RWPE1 (cell line): Measurements from ENCODE around the gene TPM2.
"Not testable (repeated sequence)": the region's sequence is repeated elsewhere in the genome, so short reads cannot be mapped to it uniquely, and the experiment has no call there.

Experiments
- CTCF ChIA-PET: fragments of 350-600 bp; sonication (Branson Sonifier 250); formaldehyde crosslinking; extraction: SDS; loops from one replicate; lab custom pipeline; 2021; lab: Yijun Ruan, JAX
- POLR2A ChIA-PET: fragments of 400-600 bp; formaldehyde crosslinking; extraction: SDS; loops from one replicate; lab custom pipeline; 2020; ENCODE audit warnings: antibody characterized with exemption; ENCODE audit not compliant: low non-redundant PET; lab: Yijun Ruan, JAX
- DNase-seq: peaks from one replicate; pipeline ENCODE4 v3.0.0; 2012; ENCODE audit warnings: low spot score
- H3K27ac ChIP-seq: fragments of 450-650 bp; 2 replicates; pipeline ENCODE4 v1.5.1; 2017
- CTCF ChIP-seq: fragments of 450-650 bp; conservative IDR thresholded peaks from 2 replicates; pipeline ENCODE4 v1.5.1; 2017; ENCODE audit warnings: low read depth, mild to moderate bottlenecking

The TPM2 gene

GRCh38 chr9:35651956-35652828 is 37.5 kb downstream of the TPM2 start:
- ChIA-PET CTCF (interaction anchor here (0.6 to 0.9 kb wide), 3 partner anchors 26 to 560 kb away, joined by 3 to 6 read pairs (median 3); no protein-coding TSS in a partner anchor), POLR2A (no interaction called here)
- no peak for TF ChIP-seq CTCF
- no peak for DNase-seq
- peak overlapping the region; percentile 62 for H3K27ac ChIP-seq

- no peak for TF ChIP-seq CTCF
- CTCF ChIA-PET, result no interaction called here
- POLR2A ChIA-PET, result no interaction called here
- H3K27ac ChIP-seq, result peak within 1 kb of the TSS; percentile 43
- DNase-seq, result no peak
Measured at GRCh38 chr9:35650341-35651158, 39.2 kb downstream of the TPM2 start, which contains the start of gene SIT1. Gene SIT1 (minus strand): TSS chr9:35650931. CDS start chr9:35650853, 78 bp downstream.

GRCh38 chr9:35649431-35650340 is 40.0 kb downstream of the TPM2 start:
- CTCF ChIA-PET, result interaction anchor here (1.0 to 1.5 kb wide), 2 partner anchors 8 to 140 kb away, joined by 3 read pairs; partner anchors contain the start of genes CCDC107 and RMRP
- peak overlapping the region; percentile 43 for H3K27ac ChIP-seq
- DNase-seq, result no peak
- TF ChIP-seq CTCF, result no peak
- POLR2A ChIA-PET, result no interaction called here

GRCh38 chr9:35646533-35647265 is 43.0 kb downstream of the TPM2 start:
- DNase-seq, result peak; percentile 96
- TF ChIP-seq CTCF, result peak; percentile 100
- ChIA-PET POLR2A (interaction anchor here (1.5 kb wide), 1 partner anchor 85 kb away, joined by 4 read pairs; no protein-coding TSS in a partner anchor), CTCF (interaction anchor here (0.6 to 2.8 kb wide), 24 partner anchors 9 to 1291 kb away, joined by 3 to 21 read pairs (median 3); partner anchors contain the start of genes ATOSB, CCDC107, CREB3 and RMRP)
- peak overlapping the region; percentile 85 for H3K27ac ChIP-seq

GRCh38 chr9:35646153-35646532 is 43.6 kb downstream of the TPM2 start:
- TF ChIP-seq CTCF, result no peak
- peak; percentile 92 for DNase-seq
- POLR2A ChIA-PET, result interaction anchor here (1.5 kb wide), 1 partner anchor 85 kb away, joined by 4 read pairs; no protein-coding TSS in a partner anchor
- H3K27ac ChIP-seq, result peak overlapping the region; percentile 85
- CTCF ChIA-PET, result interaction anchor here (0.6 to 2.8 kb wide), 18 partner anchors 12 to 1291 kb away, joined by 3 to 21 read pairs (median 4); partner anchors contain the start of genes CCDC107, CREB3, RMRP and TLN1

GRCh38 chr9:35645736-35646135 is 44.0 kb downstream of the TPM2 start:
- H3K27ac ChIP-seq, result peak overlapping the region; percentile 85
- DNase-seq, result not testable (repeated sequence)
- CTCF ChIA-PET, result interaction anchor here (0.6 to 2.8 kb wide), 14 partner anchors 12 to 958 kb away, joined by 3 to 21 read pairs (median 4); partner anchors contain the start of genes CCDC107, CREB3, RMRP and TLN1
- POLR2A ChIA-PET, result interaction anchor here (1.5 kb wide), 1 partner anchor 86 kb away, joined by 4 read pairs; no protein-coding TSS in a partner anchor
